Nucleus accumbens (tissue), 56 donors: ENCODE data around the gene DNAAF9.
A peak's percentile ranks its signal among the peaks of the same experiment; 100 is the strongest.

Experiments used
- DNase-seq, 56 donors: peaks; one replicate each; lab custom pipeline; 2025; lab: John Stamatoyannopoulos, UW

DNAAF9 gene

DNA sequence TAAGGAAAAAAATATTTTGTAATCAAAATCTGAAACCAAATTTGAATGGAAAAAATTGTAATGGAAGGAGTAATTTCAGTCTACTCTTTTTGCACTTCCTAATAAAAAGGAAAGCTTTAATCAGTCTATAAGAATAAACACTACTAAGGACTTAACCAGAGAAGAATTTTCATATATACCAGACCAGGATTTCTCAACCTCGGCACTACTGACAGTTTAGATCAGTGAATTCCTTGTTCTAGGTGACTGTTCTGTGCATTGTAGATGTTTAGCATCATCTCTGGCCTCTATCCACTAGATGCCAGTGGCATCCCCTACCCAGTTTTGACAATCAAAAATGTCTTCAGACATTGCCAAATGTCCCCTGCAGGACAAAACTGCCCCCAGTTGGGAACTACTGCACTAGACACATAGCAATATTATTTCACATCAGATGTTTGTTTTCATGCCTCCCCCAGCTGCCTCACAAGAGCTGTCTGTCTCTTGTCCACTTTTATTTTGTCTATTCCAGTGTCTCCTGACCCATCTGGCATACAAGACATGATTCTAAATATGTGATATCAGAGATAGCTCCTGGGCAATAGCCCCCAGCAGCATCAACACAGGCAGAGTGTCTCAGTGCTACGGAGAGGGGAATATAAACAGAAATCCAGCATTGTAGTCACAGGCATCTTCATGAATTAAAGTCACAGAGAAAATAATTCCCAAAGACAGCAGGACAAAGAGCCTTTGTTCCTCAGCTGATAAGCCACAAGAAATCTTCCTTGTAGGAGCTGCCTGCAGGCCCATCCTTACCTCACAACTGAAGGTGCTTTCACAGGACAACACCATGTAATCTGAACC, 27.0 kb downstream of the DNAAF9 start:
- DNase-seq, result peak in 15 of 56 donors; percentile 8 to 58 (median 26)

DNA sequence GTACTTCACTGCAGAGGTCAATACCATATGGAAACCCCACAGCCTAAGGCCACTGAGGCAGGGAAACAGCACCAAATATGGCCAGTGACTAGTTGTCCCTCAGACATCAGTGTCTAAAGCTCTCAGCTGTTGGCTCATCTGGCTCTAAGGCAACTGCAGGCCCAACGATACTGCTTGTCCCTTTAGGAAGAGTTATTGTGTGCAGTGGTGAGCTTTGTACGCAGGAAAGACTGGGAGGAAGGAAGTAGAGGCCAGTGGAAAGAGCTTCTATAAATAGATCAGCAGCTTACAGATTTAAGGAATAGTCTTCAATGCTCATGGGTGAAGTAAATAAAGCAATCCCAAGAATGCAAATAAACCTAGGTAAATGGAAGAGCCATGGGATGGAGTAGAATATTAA, 29.3 kb downstream of the DNAAF9 start:
- no peak for DNase-seq

DNA sequence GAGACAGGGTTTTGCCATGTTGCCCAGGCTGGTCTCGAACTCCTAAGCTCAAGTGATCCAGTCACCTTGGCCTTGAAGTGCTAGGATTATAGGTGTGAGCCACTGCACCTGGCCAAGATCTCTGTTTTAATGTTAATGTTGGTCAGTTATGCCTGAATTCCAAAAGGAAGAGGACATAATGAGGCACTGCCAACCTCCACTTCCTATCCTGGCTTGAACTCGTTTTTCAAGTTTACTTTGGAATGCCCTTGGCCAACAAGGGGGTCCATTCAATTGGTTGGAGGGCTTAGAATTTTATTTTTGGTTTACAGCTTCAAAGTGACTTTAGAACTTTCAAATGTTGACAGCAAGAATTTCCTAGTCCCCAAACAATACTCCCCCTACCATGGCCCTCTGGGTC, 29.8 kb downstream of the DNAAF9 start:
- no peak for DNase-seq

DNA sequence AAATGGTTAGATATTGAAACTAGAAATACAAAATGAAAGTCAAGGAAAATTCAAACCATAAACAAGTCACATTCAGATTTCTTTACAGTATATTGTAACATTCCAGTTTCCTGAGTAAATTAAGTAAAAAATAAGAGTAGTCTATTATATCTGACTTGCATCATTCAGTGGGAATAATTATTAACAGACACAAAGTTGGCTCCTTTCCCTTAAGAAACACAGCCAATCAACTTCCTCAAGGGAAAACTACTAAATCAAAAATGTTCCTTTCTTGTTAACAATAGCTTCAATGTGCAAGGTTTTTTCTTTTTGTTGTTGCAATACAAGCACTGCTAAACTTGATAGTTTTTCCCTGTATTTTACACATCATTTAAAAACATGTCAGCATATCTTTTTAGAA, 33.2 kb downstream of the DNAAF9 start:
- DNase-seq, result no peak

DNA sequence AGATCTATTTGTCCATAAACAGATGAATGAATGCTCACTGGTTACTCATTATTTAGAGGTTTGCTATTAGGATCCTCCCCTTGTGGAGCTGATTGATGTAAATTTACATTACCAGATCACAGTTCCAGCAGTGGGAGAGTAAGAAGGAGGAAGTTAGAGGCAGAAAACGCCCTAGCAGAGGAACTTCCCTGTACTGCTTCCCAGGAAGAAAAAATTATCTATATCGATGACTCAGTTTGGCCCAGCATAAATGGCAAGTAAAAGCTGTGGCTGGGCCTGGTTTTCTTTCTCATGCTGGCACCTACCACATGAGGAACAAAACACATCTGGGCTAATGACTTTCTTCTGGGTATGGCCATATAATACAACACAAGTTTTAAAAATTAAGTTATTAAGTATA, 35.7 kb downstream of the DNAAF9 start:
- DNase-seq, result no peak

DNA sequence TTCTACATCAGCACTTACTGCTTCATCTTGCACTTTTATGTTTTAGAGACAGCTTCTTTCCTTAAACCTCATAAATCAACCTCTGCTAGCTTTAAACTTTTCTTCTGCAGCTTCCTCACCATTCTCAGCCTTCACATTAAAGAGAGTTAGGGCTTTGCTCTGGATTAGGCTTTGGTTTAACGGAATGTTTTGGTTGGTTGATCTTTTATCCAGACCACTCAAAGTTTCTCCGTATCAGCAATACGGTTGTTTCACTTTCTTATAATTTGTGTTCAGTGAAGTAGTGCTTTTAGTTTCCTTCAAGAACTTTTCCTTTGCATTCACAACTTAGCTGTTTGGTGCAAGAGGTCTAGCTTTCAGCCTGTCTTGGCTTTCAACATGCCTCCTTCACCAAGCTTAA, 40.4 kb downstream of the DNAAF9 start:
- no peak for DNase-seq

DNA sequence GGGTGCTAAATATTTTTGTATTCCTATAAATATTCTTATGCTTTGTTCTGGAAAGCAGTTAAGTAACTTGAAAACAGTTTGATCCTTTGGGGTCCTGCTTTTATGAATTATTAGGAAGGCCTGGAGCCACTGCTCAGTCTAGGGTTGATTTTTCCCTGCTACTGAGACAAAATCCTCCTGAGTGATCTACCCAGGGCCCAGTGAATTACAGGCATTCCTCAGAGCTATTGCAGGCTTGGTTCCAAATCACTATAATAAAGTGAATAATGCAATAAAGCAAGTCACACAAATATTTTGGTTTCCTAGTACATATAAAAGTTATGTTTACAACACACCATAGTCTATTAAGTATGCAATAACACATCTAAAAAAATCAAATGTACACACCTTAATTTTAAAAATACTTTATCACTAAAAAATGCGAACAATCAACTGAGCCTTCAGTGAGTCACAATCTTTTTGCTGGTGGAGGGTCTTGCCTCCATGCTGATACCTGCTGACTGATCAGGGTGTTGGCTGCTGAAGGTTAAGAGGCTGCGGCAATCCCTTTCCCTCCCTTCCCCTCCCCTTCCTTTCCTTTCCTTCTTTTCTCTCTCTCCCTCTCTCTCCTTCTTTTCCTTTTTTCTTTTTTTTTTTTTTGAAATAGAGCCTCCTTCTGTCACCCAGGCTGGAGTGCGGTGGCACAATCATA, 43.0 kb downstream of the DNAAF9 start:
- DNase-seq, result no peak

DNA sequence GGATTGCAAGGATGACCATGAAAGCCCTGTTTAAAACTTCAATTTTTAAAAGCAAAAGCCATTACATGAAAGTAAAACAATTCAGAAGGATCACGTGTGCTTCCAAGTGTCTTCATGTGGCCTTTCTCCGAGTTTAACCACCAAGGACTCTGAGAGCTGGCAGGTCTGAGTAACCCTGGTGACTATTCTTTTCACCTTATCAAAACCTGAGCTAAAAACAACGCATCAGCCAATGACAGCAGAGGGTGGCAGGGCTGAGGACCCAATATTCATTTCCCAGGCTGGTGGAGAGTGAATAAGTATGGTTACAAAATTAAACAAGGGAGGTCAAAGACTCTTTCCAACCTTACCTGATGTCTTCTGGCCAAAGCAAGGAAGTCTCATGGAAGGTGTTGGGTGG, 46.7 kb downstream of the DNAAF9 start:
- DNase-seq, result no peak

DNA sequence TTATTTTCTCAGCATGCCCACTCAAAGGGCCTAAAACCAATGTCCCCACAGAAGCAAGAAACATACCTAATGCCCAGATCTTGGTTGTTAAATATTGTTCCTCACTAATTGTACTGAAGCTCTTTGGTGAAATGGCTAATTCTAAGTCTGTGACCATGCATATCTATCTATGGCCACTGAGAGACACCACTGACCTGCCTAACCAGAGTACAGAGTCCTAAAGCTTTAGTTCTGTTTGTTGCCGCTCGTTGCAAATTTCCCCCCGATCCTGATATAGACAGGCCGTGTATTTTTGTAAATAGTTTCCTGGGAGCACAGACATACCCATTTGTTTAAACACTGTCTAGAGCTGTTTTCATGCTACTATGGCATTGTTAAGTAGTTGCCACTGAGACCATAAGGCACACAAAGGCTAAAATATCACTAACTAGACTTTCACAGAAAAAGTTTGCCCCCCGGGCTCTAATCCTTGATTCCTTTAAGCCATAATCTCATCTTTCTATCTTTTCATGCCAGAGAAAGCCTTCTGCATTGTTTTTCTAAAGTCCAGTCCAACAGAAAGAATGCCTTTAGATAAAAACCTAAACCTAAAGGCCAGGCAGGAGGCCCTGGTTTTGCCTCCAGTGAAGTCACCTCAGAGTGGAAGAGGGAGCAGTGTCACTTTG, 48.7 kb downstream of the DNAAF9 start:
- no peak for DNase-seq
